Ramos (cell line): Measurements from ENCODE around the gene CD2BP2.
"Not testable (repeated sequence)": the region's sequence is repeated elsewhere in the genome, so short reads cannot be mapped to it uniquely, and the experiment has no call there.

Source experiments
- in situ Hi-C: fragments of 300-500 bp; cut with MboI; formaldehyde crosslinking; loops from one replicate; pipeline ENCODE4 v1.14.3; 2022; ENCODE audit warnings: low sequenced_read_pairs; ENCODE audit not compliant: unreplicated experiment

The CD2BP2 gene

DNA sequence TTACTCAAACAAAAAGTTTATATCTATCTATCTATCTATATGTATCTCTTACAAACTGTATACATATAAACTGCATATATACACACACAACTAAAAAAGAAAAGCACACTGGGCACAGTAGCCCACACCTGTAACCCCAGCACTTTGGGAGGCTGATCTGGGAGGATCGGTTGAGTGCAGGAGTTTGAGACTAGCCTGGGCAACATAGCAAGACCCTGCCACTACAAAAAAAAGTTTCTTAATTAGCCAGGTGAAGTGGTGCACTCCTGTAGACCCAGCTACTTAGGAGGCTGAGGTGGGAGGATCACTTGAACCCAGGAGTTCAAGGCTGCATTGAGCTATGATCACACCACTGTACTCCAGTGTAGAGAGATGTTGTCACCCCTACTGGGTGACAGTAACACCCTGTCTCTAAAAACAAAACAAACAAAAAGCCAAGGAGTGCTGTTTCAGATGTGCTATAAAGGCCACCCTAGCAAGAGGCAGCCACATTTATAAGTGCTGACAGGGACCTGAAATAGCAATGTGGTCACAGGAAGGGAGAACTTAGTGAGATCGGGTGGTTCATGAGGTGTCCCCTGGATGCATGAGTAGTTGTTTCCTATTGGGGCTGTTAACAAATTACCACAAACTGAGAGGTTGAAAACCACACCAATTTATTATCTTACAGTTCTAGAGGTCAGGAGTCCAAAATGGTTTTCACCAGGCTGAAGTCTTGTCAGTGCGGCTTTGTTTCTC, 4.8 kb downstream of the CD2BP2 start:
- in situ Hi-C loops = no loop called here

DNA sequence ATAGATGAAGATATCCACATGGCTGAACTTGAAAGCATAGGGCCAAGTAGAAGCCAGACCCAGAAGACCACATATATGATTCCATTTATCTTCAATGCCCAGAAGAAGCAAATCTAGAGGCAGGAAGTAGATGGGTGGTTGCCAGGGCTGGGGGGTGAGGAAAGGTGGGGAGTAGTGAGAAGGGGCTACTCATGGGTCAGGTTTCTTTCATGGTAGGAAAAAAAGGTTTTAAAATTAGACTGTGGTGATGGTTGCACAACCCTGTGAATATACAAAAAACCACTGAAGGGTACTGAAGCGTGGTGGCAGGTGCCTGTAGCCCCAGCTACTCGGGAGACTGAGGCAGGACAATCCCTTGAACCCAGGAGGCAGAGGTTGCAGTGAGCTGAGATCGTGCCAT, 5.4 kb downstream of the CD2BP2 start:
- in situ Hi-C loops = no loop called here

DNA sequence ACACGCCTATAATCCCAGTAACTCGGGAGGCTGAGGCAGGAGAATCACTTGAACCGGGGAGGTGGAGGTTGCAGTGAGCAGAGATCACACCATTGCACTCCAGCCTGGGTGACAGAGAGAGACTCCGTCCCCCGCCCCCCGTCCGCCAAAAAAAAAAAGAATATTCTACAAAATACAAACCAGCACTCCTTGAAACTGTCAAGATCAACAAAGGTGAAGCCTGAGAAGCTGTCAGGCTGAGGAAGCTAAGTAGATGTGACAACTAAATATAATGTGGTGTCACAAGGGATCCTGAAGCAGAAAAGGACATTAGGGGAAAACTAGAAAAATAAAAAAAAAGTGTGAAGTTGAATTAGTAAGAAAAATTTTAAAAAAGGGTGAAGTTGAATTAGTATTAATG, 6.2 kb downstream of the CD2BP2 start:
- in situ Hi-C loops = no loop called here

DNA sequence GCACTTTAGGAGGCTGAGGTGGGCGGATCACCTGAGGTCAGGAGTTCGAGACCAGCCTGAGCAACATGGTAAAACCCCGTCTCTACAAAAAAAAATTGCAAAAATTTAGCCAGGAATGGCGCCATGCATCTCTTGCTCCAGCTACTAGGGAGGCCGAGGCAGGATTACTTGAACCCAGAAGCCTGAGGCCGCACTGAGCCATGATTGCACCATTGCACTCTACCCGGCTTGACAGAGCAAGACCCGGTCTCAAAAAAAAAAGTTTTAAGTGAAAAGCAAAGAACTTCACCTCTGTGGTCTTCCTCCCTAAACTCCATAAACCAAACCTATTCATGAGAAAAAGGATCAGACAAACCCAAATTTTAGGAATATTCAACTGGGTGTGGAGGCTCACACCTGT, 7.0 kb downstream of the CD2BP2 start:
- in situ Hi-C loops = no loop called here

DNA sequence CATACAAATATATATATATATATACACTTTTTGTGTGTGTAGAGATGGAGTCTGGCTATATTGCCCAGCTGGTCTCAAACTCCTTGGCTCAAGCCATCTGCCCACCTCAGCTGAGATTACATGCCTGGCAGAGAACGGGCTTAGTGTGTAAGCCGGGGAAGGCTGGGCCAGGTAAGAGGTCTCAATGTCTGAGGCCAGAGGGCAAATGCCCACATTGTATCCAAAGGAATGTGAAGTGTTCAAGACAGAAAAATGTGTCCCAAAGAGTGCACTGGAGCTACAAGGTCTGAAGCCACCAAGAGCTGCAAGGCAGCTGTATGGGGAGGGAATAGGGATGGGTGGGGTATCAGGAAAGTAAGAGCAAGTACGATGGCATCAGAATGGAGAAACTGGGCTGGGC, 8.8 kb downstream of the CD2BP2 start:
- in situ Hi-C loops = no loop called here

DNA sequence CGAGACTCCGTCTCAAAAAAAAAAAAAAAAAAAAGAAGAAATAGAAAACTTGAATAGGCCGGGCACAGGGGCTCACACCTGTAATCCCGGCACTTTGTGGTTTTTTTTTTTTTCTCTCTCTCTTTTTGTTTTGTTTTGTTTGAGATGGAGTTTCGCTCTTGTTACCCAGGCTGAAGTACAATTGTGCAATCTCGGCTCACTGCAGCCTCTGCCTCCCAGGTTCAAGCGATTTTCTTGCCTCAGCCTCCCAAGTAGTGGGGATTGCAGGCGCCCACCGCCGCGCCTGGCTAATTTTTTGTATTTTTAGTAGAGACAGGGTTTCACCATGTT, 11.7 kb downstream of the CD2BP2 start:
- in situ Hi-C loops = not testable (repeated sequence)

DNA sequence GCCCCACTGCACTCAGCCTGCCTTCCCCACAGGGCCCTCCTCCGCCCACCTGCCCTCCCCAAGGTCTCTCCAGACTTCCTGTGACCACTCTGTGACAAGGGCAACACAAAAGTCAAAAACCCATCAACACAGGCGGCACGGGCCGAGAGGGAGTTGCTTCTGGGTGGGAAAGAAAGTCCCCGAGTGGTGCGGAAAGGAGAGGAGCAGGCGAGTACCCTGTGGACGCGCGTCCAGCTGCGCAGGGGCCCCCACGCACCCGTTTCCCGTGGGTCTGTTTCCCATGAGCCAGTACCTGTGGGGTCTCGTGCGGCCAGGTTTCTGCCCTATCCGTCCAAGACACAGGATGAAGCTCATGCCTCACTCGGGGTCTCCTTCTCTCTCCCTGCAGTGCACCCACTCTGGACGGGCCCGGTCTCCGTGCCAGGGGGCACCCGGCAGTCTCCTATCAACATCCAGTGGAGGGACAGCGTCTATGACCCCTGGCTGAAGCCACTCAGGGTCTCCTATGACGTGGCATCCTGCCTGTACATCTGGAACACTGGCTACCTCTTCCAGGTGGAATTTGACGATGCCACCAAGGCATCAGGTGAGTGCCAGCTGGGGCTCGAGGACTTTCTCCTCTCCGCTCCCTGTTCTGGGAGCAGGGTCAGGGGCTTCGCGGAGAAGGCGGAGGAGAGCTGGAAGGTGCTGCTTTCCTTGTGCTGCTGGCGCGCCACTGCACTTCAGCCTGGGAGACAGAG, 12.2 kb downstream of the CD2BP2 start:
- in situ Hi-C loops = no loop called here

DNA sequence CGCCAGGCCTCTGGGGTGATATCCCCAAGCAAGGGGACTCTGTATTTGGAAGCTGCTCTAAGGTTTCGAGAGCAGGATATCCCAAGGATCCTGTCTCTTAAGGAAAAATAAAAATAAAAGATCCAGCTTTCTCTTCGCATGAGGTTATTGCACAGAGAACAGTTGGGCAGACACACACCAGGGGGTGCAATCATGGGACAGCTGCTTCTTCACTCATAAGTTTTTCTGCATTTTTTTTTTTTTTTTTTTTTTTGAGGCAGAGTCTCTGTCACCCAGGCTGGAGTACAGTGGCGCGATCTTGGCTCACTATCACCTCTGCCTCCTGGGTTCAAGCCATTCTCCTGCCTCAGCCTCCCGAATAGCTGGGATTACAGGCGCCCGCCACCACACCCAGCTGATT, 13.1 kb downstream of the CD2BP2 start:
- in situ Hi-C loops = not testable (repeated sequence)

DNA sequence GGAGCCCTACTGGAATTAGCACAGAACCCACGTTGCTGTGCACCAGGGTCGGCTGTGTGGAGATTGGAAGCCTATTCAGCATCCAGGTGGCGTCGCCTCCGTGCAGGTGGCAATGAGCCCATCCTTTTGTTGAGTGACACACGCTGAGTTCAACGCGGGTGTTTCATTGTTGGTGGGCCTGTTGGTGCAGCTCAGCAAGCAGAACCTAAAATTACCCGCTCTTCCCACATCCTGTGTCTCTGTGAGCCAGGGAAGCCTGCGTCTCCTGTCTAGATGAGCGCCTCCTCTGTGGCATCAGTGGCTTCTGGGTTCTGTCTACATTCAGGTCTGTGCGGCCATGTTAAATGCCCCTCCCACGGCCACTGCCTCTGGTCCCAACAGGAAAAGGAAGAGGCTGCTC, 14.5 kb downstream of the CD2BP2 start:
- in situ Hi-C loops = no loop called here

DNA sequence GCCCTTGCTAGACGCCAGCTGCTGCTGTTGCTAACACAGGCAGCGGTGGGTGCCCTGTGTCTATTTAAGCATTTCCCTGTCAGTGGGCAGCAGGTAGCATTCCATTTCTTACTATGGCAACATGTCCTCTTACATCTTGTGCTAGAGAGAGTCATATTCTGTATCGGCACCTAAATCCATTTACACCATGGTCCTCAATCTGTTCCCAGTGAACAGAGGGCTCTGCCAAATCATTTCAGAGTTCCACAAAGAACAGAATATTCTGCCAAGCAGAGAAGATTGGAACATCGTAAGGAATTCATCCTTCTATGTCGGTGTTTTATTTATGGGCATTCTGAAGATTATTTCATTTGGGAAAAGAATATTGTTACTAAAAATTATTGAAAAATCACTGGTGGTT, 16.4 kb downstream of the CD2BP2 start:
- in situ Hi-C loops = not testable (repeated sequence)

DNA sequence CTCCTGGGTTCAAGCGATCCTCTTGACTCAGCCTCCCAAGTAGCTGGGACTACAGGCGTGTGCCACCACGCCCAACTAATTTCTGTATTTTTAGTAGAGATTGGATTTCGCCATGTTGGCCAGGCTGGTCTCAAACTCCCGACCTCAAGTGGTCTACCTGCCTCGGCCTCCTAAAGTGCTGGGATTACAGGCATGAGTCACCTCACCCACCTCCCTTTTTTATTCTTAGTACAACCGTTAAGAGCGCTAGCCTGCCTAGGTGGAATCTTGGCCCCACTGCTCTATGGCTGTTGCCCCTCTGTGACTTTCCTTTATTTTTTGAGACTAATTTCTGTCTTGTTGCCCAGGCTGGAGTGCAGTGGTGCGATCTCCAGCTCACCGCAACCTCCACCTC, 17.1 kb downstream of the CD2BP2 start:
- in situ Hi-C loops = not testable (repeated sequence)

DNA sequence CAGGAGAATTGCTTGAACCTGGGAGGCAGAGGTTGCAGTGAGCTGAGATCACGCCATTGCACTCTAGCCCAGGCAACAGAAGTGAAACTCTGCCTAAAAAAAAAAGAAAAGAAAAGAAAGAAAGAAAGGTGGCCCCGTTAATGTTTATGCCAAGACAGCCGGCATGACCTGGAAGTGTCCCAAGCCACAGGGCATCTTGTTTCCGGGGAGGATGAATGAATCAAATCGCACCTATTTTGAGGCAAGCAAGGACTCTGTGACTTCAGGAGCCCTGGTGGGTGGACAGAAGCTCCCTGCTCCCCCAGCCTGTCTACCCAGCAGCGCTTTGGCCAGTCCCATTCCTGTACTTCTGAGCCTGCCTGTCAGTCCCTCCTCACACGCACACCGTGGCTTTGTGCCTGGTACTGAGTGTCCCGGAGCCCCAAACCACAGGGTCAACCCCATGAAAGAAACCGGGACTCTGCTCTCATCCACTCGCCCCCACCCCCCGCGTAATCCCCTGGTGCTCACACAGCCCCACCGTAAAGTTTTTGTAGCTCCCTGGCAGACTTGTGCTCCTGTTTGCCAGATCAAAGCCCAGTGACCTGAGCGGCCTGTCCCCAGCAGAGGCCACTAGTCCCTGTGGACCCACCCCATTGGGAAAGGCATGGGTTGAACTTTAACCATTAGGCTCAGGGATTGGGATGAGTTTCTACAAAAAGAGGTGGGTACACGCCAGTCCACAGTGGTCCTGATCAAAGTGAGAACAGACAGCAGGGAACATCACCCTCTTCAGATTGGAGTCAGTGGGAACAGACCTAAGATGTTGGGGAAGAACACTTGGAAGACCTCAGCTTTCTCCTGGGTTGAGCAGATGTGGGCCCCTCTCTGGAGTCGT, 19.3 kb downstream of the CD2BP2 start:
- in situ Hi-C loops = no loop called here

DNA sequence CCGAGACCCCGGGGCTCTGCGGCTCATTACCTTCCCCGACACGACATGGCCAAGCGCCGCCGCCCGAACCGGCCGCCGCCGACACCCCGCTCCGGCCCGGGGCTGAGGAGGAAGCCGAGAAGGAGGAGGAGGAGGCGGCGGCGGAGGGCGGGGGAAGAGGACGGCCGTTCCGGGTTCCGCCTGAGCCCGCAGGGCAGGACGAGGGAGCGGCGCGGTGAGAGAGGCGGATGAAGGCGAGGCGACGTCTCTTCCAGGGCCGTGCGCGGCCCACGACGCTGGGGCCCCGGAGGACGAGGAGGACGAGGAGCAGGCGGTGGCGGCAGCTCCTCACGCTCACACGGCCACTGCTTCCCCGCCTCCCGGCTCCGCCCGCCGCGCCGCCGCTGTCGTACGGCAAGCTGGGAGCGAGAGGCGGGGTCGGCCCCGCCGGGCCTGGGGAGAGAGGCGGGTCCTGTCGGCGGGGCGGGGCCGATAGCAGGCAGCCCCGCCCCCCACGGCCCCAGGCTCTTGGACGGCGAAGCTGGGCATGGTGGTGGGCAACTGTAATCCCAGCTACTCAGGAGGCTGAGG, 20.0 kb downstream of the CD2BP2 start:
- in situ Hi-C loops = not testable (repeated sequence)

DNA sequence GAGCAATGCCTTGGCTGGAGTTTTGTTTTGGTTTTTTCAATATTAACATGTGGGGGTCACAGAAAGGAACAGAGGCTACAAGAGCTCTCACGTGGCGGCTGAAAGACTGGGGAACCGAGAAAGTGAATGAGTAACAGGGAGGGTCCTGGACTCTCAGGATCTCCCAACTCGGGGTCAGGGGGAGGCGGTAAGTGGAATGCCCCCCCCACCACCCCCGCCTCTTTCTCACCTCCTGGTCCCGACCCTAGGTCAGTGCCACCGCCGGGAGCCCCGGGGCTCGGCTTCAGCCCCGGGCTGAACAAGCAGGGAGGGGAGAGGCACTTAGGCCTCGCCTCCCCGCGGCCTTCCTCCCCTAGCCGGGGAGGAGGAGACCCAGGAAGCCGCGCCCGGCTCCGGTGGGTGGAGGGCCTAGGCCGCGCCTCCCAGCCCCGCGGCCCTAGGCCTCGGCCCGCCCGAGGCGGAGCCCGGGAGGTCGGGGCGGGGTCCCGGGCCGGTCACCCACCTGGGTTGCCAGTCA, 20.6 kb downstream of the CD2BP2 start:
- in situ Hi-C loops = not testable (repeated sequence)

DNA sequence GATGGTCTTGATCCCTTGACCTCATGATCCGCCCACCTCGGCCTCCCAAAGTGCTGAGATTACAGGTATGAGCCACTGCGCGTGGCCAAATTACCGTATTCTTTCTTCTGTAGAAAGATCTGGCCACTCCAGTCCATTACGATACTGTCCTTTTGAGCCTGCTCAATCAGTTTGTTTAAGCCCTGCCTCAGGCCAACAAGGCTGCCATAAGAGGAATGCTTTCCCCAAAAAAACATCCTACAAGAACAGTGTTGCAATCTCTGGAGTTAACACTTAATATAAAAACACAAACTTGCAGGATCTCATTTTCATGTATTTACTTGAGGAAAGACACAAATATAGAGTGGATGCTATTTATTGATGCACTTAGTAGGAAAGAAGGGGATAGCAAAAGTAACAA, 30.9 kb downstream of the CD2BP2 start:
- in situ Hi-C loops = not testable (repeated sequence)

DNA sequence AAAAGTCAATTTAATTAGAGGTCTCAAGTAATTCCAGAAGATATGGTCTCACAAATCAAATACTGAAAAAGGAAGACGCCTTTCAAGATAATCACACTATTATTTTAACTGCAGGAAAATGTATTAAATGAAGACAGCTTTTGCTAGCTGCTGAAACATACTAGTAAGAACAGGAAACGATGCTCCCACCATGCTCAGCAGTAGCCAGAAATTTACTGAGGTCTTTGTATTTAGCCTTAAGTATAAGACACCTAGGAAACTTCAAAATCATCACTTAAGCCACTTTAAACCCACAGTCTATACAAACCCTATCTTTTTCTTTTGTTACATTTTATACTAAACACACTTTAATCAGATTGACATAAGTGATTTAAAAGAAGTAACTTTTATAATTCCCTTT, 36.5 kb downstream of the CD2BP2 start:
- in situ Hi-C loops = not testable (repeated sequence)

DNA sequence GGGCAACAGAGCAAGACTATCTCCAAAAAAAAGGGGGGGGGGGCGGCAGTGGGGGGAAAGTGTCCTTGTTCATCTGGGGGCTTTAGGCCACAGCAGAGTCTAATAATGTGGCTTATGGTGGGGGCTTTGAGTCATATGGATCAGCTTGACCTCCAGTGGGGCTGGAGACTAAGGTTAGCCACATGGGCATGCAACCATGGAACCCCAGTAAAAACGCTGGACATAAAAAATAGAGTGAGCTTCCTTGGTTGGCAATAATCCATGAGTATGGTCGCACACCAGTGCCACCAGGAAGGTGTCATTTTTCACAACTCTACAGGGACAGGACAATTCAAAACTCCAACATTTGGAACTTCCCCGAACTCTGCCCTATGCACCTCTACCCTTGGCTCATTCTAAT, 44.2 kb downstream of the CD2BP2 start:
- in situ Hi-C loops = not testable (repeated sequence)

DNA sequence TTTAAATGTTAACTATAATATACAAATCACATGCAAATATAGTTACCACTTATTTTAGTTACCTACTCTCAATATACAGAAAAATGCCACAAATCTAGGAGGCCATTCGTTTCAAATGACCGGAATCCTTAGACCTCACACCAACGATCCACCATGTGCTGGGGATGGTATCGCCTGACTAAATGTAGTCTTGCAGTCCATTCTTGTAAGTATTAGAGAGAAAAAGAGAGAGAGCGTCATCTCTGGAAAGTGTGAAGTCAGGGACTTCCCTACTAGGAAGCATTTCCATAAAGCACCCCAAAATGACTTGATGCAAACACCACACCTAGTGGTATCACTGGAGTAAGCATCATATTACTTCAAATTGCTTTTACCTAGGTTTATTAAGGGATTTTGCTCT, 45.9 kb downstream of the CD2BP2 start:
- in situ Hi-C loops = not testable (repeated sequence)
